Cardiac septum (tissue), 1 donor: ENCODE data around the gene COMP. TPM values are rescaled to one million over a fixed set of nuclear protein-coding genes. Genes with fewer than 3 reads are reported as not detected.

Experiments used
- DNase-seq: peaks from one replicate; pipeline ENCODE4 v3.0.0-alpha.2; 2020; ENCODE audit warnings: low spot score
- intact Hi-C: fragments of 100-400 bp; cut with DNase I; formaldehyde crosslinking; loops from one replicate; pipeline ENCODE4 v1.14.0; 2022
- total RNA-seq: library from RNA; stranded (reverse); fragmentation: NEBNext Ultra II Directional; extraction: Animal tissue kit (Norgen Biotek cat#: 25700); gene quantifications from one replicate; pipeline ENCODE4 v1.2.1, GENCODE V29; 2021
- donor health status: DM: no; HTN: no; CAD: no.

COMP gene
- total RNA-seq, 1 donor from 2014 or later, result 31.8 TPM

- intact Hi-C loops, result no loop called here
- no peak for DNase-seq
Measured at GRCh38 chr19:18774107-18774506, 17.0 kb downstream of the COMP start.

- no peak for DNase-seq
- intact Hi-C loops, result no loop called here
Measured at GRCh38 chr19:18773682-18774081, 17.4 kb downstream of the COMP start.

- DNase-seq, result no peak
Measured at GRCh38 chr19:18772620-18773587, 18.2 kb downstream of the COMP start.

GRCh38 chr19:18771328-18772242, 19.5 kb downstream of the COMP start:
- intact Hi-C loops, result no loop called here
- DNase-seq, result no peak

More at GRCh38 chr19:18772620-18773587, 18.2 kb downstream of the COMP start:
- intact Hi-C loops, result no loop called here

GRCh38 chr19:18770663-18771327, 20.3 kb downstream of the COMP start:
- intact Hi-C loops, result no loop called here
- no peak for DNase-seq

- DNase-seq, result no peak
- intact Hi-C loops, result no loop called here
Measured at GRCh38 chr19:18769989-18770528, 21.0 kb downstream of the COMP start.

GRCh38 chr19:18768997-18769891, 21.9 kb downstream of the COMP start:
- intact Hi-C loops, result no loop called here
- DNase-seq, result no peak

- DNase-seq, result no peak
- intact Hi-C loops, result no loop called here
Measured at GRCh38 chr19:18768046-18768771, 22.9 kb downstream of the COMP start.

GRCh38 chr19:18765224-18765623, 25.9 kb downstream of the COMP start:
- DNase-seq, result no peak
- intact Hi-C loops, result no loop called here

- no peak for DNase-seq
- intact Hi-C loops, result no loop called here
Measured at GRCh38 chr19:18764591-18765051, 26.5 kb downstream of the COMP start.

- no peak for DNase-seq
- intact Hi-C loops, result no loop called here
Measured at GRCh38 chr19:18763674-18764590, 27.2 kb downstream of the COMP start.

- peak; percentile 79 for DNase-seq
- intact Hi-C loops, result no loop called here
Measured at GRCh38 chr19:18762125-18763023, 28.7 kb downstream of the COMP start.

GRCh38 chr19:18761531-18762110, 29.5 kb downstream of the COMP start:
- DNase-seq, result no peak
- intact Hi-C loops, result no loop called here

GRCh38 chr19:18760440-18761383, 30.4 kb downstream of the COMP start:
- DNase-seq, result no peak
- intact Hi-C loops, result no loop called here
